HEK293T (cell line): ENCODE results near the gene CA7.

Source experiments
- ARNT ChIP-seq: fragments of 450-650 bp; IDR thresholded peaks from 2 replicates; pipeline ENCODE4 v1.6.1; 2017; ENCODE audit warnings: mild to moderate bottlenecking
- BHLHE40 ChIP-seq: fragments of 450-650 bp; IDR thresholded peaks from 2 replicates; pipeline ENCODE4 v1.6.1; 2016; ENCODE audit warnings: mild to moderate bottlenecking, moderate library complexity, borderline replicate concordance
- ELF4 ChIP-seq: fragments of 450-650 bp; IDR thresholded peaks from 2 replicates; pipeline ENCODE4 v1.6.1; 2017; ENCODE audit warnings: antibody characterized with exemption
- HDGF ChIP-seq: fragments of 450-650 bp; IDR thresholded peaks from 2 replicates; pipeline ENCODE4 v1.6.1; 2017; ENCODE audit warnings: antibody characterized with exemption, borderline replicate concordance
- SP1 ChIP-seq: fragments of 450-650 bp; IDR thresholded peaks from 2 replicates; pipeline ENCODE4 v1.6.1; 2017

GRCh38 chr16:66810391-66810790, 33.8 kb upstream of the CA7 start:
- TF ChIP-seq SP1 (no peak), BHLHE40 (no peak), ARNT (no peak), ELF4 (no peak), HDGF (no peak)
